HFF-Myc (cell line): ENCODE results near the gene APOB.

Source experiments
- DNase-seq: peaks from one replicate; pipeline ENCODE4 v3.0.0-alpha.2; 2011; ENCODE audit warnings: low read depth; ENCODE audit errors: extremely low read depth
- H3K4me3 ChIP-seq: replicated peaks from 2 replicates; pipeline ENCODE4 v1.5.1; 2011; ENCODE audit warnings: low read depth, mild to moderate bottlenecking, control low read depth, low read length
- CTCF ChIP-seq: IDR thresholded peaks from 2 replicates; pipeline ENCODE4 v1.5.1; 2012; ENCODE audit warnings: mild to moderate bottlenecking, low read depth, low read length, control low read depth; ENCODE audit errors: missing control alignments

Gene APOB

GRCh38 chr2:20985062-20985461 is 58.8 kb downstream of the APOB start:
- no peak for TF ChIP-seq CTCF
- no peak for DNase-seq

GRCh38 chr2:20984408-20984807 is 59.5 kb downstream of the APOB start:
- no peak for TF ChIP-seq CTCF

More at GRCh38 chr2:20985062-20985461, 58.8 kb downstream of the APOB start:
- no peak overlapping the region for H3K4me3 ChIP-seq

GRCh38 chr2:20983844-20984243 is 60.0 kb downstream of the APOB start:
- no peak for TF ChIP-seq CTCF
- DNase-seq, result no peak
- no peak overlapping the region for H3K4me3 ChIP-seq

More at GRCh38 chr2:20984408-20984807, 59.5 kb downstream of the APOB start:
- H3K4me3 ChIP-seq, result no peak overlapping the region
- DNase-seq, result no peak

GRCh38 chr2:20982861-20983260 is 61.0 kb downstream of the APOB start:
- DNase-seq, result no peak
- TF ChIP-seq CTCF, result no peak
- H3K4me3 ChIP-seq, result no peak overlapping the region

- DNase-seq, result no peak
- no peak for TF ChIP-seq CTCF
- H3K4me3 ChIP-seq, result no peak overlapping the region
These were observed 66.2 kb downstream of the APOB start for GRCh38 chr2:20977520-20978180.

- no peak for TF ChIP-seq CTCF
These were observed 67.3 kb downstream of the APOB start for GRCh38 chr2:20976527-20976926.

GRCh38 chr2:20972792-20973565 is 70.9 kb downstream of the APOB start:
- DNase-seq, result no peak
- no peak for TF ChIP-seq CTCF
- H3K4me3 ChIP-seq, result no peak overlapping the region

More at GRCh38 chr2:20976527-20976926, 67.3 kb downstream of the APOB start:
- no peak for DNase-seq
- no peak overlapping the region for H3K4me3 ChIP-seq
